ENCODE data around the gene CRYBA4. TPM values are rescaled to one million over a fixed set of nuclear protein-coding genes. Genes with fewer than 3 reads are reported as not detected.

The CRYBA4 gene
- polyA plus RNA-seq (ENCODE audit: insufficient read length), result not detected
- long read RNA-seq, donor 1, result 0 reads
- long read RNA-seq, donor 2, result 0 reads
- long read RNA-seq, donor 3, result 0 reads
- long read RNA-seq, donor 4, result 0 reads
- long read RNA-seq, donor 5, result 0 reads
- long read RNA-seq, donor 6, result 0 reads
- long read RNA-seq, donor 7, result 0 reads
- long read RNA-seq, donor 8, result 0 reads

DNA sequence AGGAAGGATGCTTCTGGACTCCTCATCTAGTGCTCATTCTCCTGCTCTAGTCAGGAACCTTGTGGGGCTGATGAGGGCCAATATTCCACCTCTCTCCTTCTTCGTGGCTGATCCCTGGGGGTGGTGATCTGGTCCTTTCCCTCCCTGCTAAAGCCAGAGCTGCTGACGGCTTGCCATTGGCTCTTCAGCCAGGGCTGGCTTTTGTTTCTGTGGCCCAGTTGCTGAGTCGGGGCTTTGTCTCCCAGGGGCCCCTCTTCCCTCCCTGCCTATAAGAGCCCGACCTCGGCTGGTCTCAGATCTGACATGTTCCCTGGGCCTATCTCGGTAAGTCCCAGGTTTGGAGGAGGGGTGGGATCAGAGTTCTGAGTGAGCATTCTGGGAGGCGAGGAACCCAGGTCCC is at the start of gene CRYBA4:
CRYBA4 (plus strand) TSS at position 301 of the 400 bp plus-strand sequence. CDS start 634 bp downstream, outside the sequence.
- no peak for DNase-seq

GRCh38 chr22:26573026-26573662 is 48.6 kb upstream of the CRYBA4 start:
- DNase-seq, result peak; percentile 80

GRCh38 chr22:26574001-26574723 is 47.6 kb upstream of the CRYBA4 start:
- no peak for DNase-seq

- no peak for DNase-seq
Measured at GRCh38 chr22:26576026-26576680, 45.6 kb upstream of the CRYBA4 start.

DNA sequence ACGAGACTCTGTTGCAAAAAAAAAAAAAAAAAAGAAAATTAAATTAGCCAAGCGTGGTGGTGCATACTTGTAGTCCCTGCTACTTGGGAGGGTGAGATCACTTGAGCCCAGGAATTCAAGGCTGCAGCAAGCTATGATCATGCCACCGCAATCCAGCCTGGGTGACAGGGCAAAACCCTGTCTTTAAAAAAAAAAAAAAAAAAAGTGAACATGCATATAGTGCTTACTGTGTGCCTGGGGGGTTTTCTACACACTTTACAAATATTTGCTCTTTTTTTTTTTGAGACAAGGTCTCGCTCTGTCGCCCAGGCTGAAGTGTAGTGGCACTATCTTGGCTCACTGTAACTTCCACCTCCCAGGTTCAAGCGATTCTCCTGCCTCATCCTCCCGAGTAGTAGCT is 44.7 kb upstream of the CRYBA4 start:
- no peak for DNase-seq

DNA sequence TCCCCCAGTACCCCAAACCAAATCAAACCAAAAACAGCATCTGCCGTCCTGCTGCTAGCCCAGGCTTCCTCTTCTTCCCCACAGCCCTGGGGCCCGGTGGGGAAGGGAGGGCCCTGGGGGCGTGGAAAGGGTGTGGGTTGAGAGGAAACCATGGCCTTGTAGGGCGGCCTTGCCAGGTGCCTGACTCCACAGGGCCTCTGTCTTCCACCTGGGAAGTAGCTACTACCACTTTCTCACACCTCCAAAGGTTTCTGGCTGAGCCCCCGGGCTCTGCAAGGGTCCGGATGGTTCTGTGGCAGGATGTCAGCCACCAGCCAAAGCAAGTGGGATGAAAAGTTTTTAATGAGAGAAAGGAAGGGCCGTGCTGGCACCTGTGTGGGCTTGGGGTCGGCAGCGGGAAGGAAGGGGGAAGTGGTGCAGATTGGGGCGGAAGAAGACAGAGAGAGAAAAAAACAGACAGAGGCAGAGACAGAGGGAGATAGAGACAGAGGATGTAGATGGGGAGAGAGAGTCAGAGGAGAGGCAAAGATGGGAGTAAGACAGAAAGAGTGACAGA is 42.4 kb upstream of the CRYBA4 start:
- DNase-seq, result no peak

GRCh38 chr22:26580240-26580962 is 41.4 kb upstream of the CRYBA4 start:
- no peak for DNase-seq

- DNase-seq, result no peak
Measured at GRCh38 chr22:26581026-26581425, 40.7 kb upstream of the CRYBA4 start.

DNA sequence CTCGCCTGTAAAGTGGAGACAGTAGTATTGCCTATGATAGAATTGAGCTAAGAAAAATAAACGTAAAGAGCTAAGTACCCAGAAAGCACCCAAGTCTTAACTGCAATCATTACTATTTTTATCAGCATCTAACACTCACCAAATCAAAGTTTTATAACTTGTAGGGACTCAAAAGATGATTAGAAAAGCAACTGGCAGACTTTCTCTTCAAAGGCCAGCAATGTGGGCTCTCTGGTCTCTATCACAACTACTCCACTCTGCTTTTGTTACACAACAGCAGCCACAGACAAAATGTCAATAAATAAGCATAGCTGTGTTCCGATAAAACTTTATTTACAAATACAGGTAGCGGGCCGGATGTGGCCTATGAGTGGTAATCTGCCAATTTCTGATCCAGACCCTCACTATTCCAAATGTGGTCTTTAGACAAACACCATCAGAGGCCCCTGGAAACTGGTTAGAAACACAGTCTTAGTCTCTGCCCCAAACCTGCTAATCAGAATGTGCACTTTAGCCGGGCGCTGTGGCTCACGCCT is 40.1 kb upstream of the CRYBA4 start:
- no peak for DNase-seq

- no peak for DNase-seq
Measured at GRCh38 chr22:26584010-26584409, 37.8 kb upstream of the CRYBA4 start.

GRCh38 chr22:26585104-26585790 is 36.5 kb upstream of the CRYBA4 start:
- DNase-seq, result no peak

DNA sequence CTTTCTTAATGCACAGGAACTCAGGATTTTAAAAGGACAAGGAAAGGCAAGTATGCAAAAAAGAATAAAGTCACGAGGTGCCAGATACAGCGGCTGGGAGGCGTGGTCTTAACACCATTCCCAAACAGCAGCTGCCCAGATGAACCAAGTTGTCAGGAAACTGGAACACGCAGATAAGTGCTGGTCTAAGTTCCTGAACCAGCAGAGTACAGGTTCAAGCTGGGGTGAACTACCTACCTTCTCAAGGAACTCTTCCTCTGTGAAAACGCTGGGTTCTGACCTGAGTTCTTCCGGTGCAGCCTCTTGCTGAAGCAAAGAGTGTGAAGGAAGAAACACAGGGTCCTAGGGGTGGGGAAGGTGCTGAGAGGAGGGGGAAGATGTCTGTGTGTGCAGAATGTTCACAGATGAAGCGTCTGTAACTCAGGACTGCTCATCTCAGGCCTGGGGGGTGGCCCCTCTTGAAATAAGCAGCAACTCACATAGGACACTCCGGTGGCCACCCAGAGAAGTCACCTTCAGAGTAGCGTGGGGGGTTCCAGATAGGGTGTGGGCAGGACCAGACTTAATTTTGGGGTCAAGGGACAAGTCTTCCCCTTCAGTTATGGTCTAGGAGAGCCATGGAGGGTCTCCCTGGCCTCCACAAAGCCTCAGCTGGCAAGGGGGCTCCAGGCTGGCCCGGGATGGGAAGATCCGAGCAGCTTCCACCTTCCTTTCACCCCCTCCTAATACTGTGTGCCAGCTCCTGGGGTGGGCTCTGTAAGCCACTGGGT is 35.0 kb upstream of the CRYBA4 start:
- no peak for DNase-seq

GRCh38 chr22:26587991-26588613 is 33.7 kb upstream of the CRYBA4 start:
- DNase-seq, result no peak

GRCh38 chr22:26588729-26589366 is 32.9 kb upstream of the CRYBA4 start:
- no peak for DNase-seq

DNA sequence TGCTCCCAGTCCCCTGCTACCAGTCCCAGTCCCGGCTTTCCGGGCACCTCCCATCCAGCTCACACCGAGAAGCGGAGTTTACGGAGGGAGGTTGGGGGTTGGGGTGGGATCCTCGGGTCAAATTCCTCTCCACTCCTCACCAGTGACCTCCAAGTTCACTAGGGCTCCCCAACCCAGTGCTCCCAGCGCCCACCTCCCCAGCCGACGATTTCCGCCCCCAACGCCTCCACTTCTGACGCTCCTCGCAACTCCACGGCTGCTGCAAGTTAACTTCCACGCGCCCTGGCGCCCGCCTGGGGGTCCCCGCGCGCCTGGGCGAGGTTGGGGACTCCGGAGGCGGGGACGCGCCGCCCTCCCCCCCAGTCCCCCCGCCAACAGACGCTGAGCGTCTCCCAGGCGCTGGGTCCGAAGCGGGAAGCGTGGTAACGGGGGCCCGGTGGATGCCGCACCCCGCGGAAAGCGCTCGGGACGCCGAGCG is 32.4 kb upstream of the CRYBA4 start:
- DNase-seq, result no peak

- peak; percentile 78 for DNase-seq
Measured at GRCh38 chr22:26589845-26590736, 31.7 kb upstream of the CRYBA4 start, which contains the start of gene TPST2. Gene TPST2, minus strand, starts transcription at chr22:26590132. Its CDS starts 48,502 bp downstream, at chr22:26541630.

- no peak for DNase-seq
Measured at GRCh38 chr22:26592421-26592891, 29.3 kb upstream of the CRYBA4 start.

DNA sequence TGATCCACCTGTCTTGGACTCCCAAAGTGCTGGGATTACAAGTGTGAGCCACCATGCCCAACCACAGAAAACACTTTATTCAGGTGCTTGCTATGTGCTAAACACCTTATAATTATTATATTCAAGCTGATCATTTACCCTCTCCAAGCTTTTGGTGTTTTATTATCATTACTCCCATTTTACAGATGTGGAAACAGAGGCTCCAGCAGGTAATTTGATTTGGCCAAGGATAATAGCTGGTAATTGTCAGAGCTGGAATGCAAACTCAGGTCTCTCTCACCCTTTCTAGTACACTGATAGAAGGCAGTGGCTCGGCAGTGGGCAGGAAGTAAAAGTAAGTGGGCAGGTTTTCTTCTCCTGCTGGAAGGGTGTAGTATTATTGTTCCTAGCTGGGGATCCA is 28.0 kb upstream of the CRYBA4 start:
- DNase-seq, result no peak
